GM18870 (cell line): ENCODE results near the gene PLXNB2.

Source experiments
- ATAC-seq: cut with Tn5 transposase; IDR thresholded peaks from one replicate; pipeline ENCODE4 v1.9.1; 2021; ENCODE audit warnings: moderate library complexity; ENCODE audit not compliant: unreplicated experiment

Gene PLXNB2

DNA sequence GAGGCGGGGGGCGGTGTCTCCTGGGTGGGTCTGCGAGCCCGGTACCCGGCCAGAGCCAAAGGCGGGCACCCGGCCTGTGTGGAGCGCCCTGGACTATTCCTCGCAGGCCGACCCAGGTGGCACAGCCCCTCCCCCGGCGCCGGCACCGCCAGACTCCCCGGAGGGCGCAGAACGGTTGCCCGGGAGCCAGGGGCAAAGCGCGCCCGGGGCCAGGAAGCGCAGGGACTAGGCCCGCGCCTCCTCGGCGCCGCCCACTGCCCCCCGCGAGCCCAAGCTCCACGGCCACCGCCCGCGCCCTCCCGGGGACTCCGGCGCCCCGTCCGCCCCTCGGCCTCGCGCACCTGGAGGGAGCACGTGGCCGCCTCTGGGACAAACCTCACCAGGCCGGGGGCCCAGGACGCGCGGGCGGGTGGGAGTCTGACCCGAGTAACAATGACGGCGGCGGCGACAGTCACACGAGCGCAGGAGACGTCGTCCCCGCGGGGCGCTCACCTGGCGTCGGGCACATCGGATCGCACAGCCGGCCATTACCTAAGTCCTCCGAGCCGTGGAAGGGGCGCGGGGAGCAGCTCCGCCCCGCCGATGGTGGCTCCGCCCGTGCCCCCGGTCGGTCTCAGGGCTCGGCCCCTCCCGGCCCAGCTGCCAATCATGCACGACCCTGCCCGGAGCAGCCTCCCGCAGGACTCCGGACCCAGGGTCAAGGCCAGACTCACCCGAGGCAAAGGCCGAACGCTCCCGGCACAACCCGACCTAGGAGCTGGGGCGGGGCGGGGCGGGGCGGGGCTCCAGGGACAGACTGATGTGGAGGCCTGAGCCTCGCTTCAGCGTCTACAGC, 7.4 kb downstream of the PLXNB2 start:
- ATAC-seq = no peak

DNA sequence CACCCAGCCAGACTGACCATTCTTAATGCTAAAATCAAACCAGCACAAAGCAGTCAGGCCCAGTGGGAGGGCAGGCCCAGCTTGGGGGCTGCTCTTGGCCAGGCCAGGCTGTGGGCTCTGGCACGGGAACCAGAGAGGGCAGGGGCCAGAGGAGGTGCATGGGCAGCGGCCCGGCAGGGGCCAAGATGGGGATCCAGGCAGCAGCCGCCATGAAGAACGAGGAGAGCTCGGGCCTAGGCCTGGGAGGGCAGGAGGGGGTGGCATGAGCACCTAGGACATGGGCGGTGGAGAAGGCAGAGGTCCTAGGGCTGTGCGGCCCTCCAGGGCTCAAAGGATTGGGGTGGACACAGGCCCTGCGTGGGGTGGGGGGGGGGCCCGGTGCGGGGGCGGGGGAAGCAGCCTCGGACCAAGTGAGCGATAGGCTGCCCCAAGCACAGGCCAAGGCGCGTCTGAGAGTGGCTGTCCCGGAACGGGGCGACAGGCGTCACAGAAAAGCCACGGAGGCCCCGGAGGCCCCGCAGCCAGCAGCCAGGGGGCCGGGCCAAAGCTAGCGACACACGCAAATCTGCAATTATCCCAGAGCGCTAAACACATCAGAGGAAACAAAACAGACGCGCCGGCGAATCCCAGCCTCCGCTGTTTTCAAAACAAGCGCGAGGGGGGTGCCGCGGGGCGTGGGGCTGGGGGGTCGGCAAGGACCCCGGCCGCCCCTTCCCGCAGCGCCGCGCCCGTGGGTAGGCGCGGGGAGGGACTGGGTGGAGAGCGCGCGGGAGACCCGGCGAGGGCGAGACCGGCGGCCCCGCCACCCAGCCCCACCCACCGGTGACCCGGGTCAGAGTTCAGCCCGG, 8.3 kb downstream of the PLXNB2 start:
- no peak for ATAC-seq

DNA sequence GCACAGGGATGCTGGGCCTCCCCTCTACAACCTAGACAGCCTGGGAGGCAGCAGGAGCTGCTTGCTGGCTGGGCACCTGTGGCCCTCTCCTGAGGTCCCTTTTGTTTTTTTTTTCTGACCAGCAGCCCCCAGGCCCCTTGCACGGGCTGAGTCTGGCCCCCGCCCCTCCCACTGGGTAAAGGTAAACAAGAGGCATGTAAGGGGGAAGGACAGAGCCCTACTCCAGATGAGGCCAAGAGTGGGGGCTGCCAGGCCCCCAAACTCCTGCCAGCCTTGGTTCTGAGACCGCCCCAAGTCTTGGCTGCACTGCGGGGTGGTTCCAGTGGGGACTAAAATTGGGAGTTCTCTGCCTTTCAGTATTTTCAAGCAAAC, 9.2 kb downstream of the PLXNB2 start:
- no peak for ATAC-seq

DNA sequence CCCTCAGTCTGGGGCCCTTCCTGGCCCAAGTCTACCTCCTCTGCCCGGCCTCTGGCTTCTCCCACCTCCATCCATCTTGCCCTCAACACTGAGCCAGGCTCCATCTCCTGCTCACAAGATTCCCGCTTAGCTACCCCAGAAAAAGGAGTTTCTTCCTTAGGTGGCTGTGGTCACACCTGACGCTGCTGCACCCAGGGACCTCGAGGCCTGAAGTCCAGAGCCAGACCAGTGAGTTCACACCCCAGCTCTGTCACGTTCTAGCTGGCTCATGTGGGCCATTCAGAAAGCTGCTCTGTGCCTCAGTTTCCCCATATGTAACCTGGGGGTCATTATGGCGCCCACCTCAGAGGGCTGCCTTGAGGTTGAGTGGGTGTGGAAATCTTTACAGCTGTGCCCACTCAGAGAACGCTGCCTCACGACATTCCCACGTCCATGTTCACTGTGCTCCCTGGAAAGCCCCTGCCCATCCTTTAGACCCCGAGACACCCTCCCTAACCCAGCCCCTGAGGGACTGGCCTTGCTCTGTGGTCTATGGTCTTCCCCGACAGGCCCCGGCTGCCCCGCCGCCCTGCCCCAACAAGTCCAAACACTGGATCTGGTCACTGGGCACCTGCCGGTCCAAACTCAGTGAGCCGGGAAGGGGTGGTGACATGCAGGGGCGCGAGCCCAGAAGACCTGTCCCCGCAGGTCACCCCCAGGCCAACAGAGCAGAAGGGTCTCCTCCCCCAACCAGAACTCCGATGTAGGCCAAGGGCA, 9.8 kb downstream of the PLXNB2 start:
- no peak for ATAC-seq

DNA sequence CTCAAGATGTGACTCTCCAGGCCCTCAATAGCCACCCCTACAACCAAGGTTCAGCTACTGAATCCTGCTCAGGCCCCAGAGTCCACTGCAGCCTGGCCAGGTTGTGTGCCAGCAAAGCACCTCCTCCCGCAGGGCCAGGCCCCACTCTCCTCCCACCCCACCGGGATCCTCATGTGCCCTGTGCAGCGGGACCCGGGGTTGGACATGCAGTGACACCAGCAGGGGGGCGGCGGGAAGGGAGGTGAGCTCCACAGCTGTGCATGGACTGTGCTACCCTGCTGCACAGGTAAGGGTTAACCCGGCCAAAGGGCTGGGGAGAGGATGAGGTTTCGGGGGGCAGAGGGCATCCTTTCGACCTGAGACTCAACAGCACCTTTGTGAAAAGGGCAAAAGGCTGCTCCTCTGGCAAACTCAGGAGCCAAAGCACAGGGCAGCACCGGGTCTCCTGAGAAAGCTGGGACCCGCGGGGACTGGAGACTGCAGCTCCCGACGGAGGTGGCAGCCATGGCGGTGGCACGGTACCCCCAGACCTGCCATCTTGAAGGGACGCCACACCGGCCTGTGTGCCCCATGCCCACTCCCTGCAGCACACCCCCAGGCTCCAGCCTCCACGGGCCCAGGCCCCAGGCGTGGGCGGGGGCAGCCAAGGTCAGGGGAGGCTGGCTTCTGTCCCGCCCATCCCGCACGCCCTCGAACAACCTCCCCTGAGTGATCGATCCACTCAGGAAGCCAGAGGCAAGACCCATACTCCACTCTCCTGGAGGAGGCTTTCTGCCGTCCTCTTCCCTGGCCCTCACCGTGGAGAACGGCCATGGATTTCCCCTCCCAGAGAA, 10.6 kb downstream of the PLXNB2 start:
- no peak for ATAC-seq

DNA sequence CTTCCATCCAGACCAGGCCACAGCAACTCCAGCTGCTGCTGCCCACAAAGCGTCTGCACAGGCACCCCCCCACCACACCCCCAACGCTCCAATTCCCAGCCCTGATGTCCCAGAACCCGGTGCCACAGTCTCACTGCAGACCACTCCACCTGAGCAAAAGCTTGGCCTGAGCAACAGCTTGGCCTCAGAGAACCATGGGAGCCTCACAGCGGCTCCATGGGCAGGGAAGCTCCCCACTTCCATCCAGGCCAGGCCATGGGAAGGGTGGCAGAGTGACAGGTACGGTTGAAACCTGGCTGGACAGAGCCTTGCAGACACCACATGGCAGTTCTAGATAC, 13.2 kb downstream of the PLXNB2 start:
- no peak for ATAC-seq

DNA sequence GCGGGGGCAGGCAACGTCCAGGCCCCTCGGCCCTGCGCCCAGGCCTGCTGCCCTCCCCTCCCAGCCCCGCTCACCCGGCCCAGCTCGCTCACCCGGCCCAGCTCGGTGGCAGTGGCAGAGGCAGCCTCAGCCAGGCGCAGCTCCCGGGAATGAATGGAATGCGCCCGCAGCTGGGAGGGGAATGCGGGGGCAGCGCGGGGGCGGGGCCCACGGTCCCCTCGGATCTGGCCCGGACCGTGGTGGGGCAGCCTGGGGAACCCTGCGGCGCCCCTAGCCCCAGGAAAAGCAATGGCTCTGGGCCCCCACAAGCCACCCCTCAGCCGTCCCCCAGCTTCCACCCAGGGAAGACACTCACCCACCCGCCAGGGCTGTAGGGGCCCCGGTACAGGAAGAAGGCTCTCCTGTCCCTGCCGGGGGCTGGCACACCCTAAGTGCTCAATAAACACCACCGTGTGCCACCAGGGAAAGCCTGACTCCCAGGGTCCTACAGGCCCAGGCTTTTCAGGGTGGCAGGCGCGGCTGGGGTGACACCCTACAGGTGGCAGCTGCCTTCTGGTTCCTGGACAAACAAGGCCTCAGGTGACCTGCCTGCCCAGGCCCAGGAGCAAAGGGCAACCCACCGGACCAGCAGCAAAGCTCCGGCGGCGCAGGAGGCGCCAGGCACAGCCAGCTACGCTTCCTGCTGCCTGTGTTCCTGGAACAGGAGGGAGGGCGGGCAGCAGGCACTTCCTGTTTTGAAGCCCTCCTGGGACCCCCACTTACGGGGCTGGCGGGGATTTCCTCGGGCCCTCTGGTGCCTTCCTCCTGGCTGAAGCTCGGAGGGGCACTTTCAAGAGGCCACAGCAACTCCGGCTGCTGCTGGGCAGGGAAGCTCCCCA, 13.8 kb downstream of the PLXNB2 start:
- ATAC-seq = no peak

DNA sequence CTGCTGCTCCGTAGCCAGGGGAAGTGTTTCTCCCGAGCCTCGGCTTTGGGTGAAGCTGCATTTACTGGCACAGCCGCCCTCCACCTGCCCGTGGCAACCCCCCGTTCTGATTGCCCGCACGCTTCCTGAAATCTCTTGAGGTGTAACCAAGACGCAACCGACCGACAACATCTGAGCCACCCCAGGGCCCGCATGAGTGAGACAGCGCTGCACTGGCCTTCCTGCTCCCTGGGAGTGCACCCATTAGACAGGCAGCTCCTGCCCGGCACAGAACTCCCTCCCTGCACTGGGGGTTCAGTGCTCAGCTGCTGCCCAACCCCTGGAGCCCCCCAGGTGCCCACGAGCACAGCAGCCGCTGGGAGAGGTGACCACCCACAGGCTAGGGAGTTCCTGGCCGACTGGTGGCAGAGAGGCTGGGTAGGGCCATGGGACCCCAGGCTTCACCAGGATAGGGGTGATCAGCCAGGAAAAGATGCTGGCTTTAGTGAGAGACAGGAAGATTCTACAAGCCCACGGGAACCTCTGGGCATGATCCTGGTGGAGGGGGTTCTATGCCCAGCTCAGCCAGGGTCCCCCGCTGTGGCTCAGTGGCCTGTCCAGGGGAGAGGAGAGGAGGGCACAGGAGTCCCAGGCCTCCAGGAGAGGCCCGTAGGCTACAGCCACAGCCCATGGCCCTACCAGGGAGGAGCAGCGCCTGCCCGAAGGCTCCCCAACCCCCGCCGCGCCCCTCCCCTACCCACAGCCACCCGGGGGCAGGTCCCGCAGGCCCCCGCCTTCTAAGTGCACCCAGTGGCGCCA, 14.6 kb downstream of the PLXNB2 start:
- ATAC-seq = no peak

DNA sequence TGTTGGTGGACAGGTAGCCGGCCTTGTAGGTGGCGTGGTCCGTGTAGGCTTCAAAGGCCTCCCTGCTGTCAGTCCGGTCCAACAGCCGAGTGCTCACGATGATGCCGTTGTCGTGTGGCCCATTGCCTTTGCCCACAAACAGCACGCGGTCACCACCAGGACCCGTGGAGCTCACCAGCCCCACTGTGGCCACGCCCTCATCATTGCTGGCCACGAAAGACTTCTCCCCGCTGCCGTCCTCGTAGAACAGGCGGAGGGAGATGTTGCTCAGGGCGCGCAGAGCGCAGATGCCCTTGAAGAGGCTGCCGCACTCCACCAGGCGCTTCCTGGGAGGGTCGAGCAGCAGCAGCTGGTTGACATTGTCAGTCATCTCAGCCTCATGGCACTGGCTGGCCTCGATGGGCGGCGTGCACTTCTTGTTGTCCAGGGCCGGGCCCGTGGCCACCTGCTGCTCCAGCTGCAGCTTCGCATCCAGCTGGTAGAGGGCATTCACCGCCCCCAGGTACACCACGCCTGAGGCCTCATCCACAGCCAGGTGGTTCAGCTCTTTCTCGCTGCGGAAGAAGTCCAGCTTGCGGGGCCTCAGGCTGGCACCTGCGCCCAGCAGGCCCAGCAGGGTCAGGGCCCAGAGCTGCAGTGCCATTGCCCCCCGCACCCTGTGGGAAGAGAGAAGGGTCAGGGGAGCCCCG, 17.4 kb downstream of the PLXNB2 start:
- no peak for ATAC-seq

DNA sequence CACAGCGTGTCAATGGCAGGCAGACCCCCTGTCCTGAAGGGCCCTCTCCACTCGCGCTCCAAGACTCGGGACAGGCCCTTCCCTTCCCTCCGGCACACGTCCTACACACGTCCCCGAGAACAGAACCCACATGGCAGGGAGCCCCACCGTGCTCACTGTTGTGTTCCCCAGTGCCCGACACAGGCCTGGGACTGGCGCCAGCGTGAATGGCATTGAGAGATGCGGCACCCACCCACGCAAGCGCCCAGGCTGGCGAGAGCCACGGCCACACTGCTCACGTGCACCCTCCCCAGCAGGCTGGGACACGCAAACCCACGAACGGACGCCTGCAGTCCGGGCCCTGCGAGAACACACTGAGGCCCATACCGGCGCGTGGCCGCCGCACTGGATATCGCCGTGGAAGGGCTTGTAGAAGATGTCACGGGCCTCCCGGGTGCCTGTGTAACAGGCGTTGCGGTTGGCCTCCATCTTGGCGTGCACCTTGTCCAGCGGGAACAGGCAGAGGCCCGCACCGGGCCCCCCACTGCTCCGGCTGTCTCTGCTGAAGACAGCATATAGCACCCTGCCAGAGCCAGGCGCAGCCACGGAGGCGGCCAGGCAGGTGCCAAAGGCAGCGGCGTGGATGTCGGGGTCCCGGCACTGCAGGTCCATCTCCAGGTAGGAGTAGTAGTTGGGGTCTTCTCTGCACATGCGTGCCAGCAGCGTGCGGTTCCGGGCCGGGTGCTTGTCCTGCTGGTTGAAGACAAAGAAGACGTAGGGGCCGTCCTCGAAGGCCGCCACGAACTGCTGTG, 18.1 kb downstream of the PLXNB2 start:
- ATAC-seq = no peak

DNA sequence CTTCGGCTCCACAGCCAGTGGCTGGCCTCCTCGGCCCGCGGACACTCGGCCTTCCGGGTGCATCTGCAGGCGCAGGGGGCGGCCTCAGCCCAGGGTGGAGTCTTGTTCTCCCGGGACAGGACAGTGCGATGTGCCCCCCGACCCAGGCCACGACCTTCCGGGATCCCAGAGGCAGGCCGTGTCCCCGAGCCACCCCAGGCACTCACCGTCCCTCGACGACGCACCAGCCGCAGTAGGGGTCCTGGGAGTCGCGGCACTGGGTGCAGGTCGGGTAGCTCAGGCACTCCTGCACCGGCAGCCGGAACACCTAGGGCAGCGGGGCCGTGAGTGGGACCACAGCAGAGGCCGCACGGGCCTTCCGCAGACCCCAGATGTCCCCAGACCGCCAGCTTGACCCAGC, 19.7 kb downstream of the PLXNB2 start:
- ATAC-seq = no peak

DNA sequence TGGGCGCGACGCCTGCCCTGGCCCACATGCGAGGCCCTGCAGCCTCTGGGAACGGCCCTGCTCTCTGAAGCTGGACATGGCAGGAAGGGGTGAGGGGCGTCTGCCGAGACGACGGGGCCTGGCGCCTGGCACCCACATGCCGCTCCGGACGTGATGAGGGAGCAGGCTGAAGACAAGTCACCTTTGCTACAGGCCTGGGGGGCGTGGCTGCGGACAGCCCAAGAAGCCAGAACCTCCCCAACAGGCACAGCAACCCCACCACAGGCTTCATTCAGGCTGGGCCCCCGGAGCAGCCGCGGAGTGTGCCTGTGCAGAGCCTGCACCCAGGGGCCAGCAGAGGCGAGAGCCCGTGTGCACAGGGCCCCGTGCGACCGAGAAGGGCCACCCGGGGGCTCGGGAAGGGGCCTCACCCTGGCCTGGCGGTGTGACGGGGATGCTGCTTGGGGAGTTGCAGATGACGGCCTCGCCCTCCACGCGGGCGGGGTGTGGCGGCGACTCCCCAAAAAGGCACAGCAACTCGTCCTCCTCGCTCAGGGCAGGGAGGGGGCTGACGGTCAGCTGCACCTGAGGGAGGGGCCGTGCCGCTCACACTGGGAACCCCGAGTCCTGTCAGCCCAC, 20.6 kb downstream of the PLXNB2 start:
- ATAC-seq = no peak

DNA sequence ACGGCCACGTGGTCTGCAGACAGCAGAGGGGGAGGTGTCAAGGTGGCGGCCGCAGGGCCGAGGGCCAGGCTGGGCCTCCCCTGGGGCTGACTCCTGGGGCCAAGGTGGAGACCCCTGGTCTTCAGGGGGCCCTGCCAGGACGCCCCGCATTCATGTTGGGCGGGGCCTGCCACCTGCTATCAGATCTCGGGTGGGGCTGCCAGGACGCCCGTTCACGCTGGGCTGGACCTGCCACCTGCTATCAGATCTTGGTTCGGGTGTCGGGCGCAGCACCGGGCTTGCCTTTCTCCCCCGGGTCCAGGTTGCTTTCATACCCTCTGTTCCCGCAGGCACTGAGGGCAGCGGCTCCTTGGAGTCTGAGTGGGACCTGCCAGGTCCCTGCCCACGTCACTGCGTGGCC, 21.2 kb downstream of the PLXNB2 start:
- no peak for ATAC-seq

DNA sequence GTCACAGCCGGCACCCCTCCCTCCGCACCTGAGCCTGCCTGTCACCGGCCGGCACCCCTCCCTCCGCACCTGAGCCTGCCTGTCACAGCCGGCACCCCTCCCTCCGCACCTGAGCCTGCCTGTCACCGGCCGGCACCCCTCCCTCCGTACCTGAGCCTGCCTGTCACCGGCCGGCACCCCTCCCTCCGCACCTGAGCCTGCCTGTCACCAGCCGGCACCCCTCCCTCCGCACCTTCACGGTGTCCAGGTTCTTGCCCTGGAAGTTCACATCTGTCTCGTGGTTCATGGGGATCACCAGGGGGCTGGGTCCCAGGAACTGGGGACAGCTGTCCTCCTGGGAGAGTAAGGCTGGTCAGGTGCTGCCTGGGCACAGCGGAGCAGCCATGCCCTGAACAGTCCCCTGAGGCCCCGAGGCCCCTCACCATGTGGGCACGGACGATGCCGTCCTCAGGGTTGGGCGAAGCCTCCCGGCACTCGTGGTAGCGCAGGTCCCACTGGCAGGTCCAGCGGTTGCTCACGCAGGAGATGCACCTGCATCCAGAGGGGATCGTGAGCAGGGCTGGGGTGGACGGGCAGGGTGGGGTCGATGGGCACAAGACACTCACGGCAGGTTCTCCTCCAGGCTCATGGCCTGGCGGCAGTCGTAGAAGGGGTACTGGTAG, 21.7 kb downstream of the PLXNB2 start:
- no peak for ATAC-seq

DNA sequence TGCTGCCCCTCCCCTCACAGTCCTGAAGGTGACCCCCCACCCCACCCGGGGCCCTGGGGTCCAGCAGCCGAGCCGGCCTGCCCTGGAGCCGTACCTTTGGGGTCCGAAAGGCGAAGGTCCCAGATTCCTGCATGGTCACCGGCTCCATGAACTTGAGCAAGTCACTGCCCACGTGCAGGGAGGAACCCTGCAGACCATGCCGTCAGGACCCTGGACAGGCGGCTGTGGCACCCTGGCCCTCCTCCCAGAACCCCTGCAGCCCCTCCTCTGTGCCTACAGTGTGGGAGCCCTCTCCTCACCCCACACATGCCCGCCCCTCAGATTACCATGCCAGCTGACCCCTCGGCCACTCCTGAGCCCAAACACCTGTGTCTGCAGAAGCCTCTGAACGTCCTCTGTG, 23.0 kb downstream of the PLXNB2 start:
- no peak for ATAC-seq

DNA sequence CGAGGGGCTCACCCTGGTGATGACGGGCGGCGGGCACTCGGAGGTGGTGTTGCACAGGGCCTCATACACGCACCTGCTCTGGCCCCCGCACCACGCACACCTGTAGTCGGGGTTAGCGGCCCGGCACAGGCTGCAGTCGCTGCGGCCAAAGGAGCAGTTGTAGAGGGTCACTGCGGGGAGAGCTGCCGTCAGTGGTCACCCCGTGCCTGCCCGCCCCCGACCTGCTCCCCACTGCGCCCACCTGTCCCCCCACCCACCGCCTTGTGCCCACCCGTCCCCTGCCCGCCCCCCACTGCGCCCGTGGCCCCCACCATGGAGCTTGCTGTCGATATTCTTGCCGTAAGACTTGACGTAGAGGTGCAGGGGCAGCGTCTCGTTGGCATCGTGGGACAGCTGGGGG, 23.6 kb downstream of the PLXNB2 start:
- no peak for ATAC-seq
